GM21717 (cell line): Measurements from ENCODE around the gene STPG4.

ENCODE experiments used
- ATAC-seq: cut with Tn5 transposase; IDR thresholded peaks from one replicate; pipeline ENCODE4 v1.9.1; 2021; ENCODE audit warnings: mild to moderate bottlenecking, moderate library complexity; ENCODE audit not compliant: unreplicated experiment

The STPG4 gene

DNA sequence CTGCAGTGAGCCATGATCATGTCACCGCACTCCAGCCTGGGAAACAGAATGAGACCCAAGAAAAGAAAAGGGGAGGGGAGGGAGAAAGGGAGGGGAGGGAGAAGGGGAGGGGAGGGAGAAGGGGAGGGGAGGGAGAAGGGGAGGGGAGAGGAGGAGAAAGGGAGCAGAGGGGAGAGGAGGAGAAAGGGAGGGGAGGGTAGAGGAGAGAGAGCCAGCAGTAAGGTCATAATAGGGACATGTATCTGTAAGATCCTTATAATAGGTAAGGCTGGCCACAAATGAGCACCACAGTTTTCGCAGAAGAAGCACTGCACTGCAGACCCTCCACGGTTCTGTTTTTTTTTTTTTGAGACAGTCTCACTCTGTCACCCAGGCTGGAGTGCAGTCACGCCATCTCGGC is 62.6 kb downstream of the STPG4 start:
- no peak for ATAC-seq

DNA sequence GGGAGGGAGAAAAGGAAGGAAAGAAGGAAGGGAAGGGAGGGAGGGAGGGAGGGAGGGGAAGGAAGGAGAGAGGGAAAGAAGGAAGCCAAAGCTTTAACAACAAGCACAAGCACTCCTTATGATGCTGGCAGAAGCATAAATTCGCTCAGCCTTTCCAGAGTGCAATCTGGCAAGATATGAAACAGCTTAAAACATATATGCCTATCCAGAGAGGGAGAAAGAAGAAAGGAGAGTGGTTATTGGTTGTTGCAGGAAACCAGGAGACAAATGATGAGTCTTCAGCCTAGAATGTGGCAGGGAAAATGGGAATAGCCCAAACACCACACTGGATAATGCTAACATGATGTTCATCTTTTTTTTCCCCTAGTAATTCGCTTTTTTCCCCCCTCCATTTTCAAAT is 64.0 kb downstream of the STPG4 start:
- no peak for ATAC-seq

DNA sequence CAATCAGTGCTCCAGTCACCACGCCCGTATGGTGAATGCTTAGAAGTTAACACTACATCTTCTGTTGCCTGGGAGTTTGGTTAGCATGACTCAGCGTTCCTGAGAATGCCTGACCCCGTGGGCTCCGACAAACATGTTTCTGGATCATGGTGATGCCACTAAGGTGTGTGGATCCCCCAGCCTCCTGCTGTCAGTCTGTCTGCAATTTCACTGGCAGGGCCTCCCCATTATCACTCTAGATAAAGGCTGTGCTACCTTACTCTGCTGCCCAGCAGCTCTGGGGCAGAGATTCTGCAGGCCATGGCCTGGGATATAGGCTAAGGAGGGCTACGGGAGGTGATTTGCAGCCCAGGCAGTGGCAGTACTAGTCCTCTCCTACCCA is 66.0 kb downstream of the STPG4 start:
- no peak for ATAC-seq

DNA sequence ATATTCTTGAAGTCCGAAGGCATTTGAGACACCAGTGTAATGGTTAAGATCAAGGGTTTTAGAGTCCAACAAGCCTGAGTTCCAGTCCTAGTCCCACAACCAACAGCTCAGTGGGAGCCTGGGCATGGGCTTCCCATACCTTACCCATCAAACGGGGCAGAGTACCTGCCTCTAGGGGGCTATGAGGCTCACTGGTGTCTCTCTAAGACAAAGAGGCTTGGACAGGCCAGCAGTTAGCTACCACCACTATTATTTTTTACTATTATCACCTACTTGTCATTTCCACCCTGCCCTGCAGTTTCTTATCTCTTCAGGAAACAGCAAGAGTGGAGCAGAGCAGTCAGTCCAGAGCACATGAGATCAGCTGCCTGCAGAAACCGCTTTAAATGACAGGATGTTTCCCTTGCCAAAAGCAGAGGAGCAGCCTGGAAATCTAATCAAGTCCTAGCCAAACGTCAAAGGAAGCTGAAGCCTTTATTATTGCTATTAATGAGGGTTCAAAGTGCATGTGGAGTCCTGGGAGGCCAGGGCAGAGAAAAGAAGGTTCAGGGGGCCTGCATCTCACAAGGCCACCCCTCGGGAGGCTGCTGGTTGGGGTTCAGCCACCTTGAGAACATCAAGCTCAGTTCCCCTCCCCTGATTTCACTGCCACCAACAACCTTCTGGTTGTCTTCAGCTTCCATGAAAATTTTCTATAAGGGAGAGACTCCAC is 66.6 kb downstream of the STPG4 start:
- ATAC-seq, result no peak

DNA sequence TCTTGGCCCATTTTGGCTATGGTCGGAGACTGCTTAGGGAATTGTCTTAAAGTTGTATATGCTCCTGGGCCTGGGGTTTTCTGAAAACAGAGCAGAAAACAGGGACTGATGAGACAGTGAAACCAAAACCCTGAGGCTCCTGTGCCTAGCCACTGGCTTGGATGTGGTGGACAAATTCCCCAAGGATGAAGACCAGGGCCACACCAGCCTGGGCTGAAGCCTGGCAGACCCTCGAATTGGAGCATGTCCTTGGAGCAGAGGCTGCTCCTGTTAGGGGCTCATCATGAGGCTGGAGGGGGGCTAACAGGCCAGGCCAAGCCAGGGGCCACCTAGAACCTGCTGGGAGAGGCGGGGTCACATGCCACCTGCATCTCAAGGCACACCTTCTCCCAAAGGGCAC is 68.1 kb downstream of the STPG4 start:
- no peak for ATAC-seq

DNA sequence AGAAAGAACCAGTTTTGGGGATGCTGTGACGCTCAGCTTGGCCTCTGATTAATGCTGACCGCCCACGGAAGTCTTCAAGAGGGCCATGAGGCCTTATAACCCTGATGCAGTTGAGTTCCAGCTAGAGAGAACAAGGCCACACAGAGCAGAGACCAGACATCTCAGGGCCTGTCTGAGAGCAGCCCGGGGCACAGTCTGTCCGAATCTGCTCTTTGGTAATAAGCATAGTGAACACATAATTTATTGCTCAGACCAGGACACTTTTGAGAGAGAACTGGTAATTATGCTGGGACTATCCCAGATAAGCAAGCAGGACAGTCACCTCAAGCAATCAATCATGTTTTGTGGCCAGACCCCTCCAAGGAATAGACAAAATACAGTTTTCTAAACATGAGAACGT is 68.5 kb downstream of the STPG4 start:
- ATAC-seq, result no peak

DNA sequence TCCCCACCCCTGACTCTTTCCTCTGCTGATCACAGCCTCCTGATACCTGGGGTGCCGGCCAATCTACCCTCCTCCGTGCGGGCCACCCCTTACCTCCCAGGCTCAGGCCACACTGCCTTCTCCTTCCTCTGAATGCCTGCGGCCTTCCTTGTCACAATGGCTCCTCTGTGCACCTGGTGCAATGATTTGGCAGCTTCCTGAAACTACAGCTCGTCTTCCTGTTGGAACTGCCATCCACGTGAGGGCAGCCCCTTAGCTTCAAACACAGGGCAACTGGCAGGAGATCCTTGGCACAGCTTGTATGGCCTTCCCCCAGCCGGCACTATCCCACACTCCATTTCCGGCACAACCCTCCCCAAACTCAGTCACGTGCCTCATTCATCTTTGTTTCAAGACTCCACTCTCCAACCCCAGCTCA is 69.0 kb downstream of the STPG4 start:
- ATAC-seq, result no peak

DNA sequence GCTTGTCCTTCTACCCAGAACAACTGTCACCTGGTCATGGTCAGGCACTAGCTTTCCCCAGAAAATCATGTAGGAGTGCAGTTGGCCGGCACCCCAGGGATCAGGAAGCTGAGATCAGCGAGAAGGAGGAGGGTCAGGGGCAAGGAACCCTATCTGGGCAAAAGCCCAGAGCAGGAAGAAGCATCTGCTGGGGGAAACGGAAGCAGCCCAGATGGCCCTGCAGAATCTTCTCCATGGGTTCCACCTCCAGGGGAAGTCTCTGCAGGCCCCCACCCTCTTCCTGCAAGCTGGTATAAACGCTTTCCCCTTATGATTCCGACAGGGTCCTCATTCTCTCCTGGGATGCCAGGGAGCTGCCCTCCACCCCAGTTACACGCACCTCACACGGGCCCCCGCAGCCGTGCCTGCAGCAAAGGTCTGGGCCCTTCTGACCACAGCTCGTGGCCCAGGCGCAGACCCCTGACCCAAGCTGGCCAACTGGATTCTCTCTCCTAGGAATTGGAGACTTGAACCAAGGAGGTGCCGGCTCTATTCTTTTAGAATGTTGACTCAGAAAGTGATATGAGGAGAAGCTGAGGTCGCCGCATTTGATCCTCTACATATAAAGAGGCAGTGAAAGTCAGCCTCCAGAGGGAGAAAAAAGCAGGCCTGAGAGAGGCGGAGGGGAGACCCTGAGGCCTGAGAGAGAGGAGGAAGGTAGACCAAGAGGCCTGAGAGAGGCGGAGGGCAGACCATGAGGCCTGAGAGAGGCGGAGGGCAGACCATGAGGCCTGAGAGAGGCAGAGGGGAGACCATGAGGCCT is 71.0 kb downstream of the STPG4 start:
- ATAC-seq, result no peak

DNA sequence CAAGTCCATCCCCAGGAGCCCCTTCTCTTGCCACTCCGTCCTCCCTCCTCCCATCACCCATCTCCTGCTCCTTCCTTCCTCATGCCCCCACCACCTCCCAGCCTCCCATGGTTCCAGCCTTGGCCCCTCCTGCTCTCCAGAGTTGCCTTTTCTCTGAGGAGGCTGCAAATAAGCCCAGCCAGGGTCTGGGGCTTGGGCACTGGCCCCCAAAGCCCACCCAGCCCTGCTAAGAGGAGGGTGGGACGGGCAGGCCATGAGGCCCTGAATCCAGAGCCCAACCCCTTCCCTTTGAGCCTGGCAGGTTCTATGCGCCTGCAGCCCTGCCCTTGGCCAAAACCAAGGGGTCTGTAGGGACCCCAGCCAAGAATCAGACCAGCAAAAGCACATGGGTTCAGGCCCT is 71.6 kb downstream of the STPG4 start:
- ATAC-seq, result no peak

DNA sequence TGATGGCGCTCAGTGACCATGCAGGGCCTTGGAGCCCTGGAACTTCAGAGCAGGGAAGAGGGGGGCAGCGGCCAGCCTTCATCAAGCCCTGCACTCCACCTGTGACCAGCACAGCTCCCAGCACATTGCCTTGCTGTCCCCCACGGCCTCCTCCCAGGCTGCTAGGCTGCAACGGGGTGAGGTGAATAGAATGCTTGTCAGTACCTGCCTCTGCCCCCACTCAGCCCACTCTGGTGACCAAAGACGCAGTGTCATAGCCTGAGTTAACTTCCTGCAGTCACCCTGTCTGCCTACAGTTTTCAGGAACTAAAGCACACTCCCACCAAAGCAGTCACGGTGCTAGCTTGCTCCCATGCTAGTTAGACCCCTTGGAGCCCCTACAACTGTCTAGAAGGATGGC is 72.1 kb downstream of the STPG4 start:
- no peak for ATAC-seq

DNA sequence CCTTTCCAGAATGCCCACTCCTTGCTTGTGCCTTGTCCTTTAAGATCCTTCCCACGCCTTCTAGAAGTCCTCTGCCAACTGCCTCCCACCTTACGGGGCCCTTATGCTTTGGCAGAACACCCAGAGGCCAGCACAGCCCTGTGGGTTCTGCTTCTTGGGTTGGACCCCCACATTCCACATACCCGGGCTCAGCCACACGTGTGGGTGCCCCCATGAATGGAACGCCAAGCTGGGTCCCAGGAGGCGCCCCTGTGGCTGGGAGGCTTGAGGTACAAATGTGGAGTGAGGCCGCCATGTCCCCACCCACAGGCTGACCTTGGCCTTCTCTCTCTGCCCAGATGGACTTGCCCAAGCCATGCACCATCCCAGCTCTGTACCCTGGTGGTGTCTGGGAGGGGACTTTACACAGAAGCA is 74.2 kb downstream of the STPG4 start:
- no peak for ATAC-seq

DNA sequence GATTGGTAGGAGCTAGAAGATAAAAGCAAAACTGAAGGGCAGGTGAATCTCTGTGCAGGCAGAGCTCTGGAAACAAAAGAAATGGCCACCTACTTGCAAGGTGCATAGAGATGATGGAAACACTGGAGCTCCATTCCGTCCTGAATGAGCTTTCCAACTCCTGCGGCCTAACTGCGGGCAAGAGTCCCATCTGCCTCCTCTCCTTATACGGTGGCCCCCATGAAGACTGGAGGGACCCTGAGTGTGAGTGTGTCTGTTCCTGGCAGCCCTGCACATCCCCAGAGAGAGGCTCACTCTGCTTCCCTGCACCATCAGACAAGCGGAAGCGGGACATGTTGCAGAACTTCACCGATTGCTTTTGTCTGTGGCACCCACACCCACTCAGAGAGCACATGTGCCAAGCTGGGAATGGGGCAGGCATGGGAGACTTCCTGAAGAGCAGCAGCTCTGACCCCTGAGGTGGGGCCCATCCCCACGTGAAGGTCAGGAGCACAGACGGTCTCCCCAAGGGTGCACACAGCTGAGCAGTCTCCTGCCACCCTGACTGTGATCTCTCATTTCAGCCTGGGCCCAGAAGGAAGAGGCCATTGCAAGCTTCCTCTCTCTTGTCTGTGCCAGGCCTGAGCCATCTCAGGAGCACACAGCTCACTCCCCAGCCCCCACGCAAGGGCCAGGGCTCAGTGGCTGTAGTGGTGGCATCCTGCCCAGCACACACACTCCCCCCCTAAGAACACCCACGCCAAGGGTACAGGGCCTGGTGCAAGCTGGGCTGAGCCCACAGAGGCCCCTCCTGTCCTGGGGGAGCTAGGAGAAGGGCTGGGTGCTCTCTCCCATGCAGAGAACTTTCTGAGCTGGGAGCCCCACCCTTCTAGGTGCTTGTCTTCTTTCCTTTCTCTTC is 75.3 kb downstream of the STPG4 start:
- no peak for ATAC-seq

DNA sequence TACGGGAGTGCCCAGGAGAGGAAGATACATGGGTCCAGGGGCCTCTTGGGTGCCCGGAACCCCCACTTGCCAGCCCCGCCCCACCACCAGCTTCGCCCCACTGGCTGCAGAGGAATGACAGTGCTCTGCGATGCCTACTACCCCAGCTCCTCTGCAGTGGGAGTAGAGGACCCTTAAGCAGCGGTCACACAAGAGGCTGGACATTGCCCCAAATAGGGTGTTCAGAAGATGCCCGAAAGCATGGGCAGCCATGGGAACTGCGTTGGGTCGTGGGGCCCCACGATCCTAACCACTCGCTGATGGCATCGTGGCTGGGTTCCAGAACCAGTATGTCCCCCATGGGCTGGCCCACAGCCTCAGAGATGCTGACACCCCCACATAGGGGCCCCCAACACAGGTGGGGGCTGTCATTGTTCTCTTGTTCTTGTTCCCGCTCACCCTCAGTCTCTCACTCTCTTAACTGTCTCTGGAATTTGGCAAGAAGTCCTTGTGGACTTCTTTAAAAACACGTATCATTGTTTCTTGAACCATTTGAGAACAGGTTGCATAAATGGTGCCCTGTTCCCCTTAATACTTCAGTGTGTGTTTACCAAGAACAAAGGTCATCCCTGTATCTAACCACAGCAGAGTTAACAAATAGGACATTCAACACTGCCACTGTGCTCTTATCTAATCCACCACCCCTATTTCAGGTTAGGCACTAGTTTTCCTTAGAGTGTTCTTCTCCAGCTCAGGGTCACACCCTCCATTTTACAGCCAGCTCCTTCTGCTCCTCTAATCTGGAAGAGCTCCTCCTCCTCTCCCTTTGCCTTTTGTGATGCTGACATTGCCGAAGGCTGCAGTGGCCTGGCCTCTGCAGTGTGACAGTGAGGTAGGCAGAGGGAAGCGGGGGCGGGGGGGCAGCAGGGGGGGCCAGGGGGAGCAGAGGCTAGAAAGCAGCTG is 76.3 kb downstream of the STPG4 start:
- no peak for ATAC-seq

DNA sequence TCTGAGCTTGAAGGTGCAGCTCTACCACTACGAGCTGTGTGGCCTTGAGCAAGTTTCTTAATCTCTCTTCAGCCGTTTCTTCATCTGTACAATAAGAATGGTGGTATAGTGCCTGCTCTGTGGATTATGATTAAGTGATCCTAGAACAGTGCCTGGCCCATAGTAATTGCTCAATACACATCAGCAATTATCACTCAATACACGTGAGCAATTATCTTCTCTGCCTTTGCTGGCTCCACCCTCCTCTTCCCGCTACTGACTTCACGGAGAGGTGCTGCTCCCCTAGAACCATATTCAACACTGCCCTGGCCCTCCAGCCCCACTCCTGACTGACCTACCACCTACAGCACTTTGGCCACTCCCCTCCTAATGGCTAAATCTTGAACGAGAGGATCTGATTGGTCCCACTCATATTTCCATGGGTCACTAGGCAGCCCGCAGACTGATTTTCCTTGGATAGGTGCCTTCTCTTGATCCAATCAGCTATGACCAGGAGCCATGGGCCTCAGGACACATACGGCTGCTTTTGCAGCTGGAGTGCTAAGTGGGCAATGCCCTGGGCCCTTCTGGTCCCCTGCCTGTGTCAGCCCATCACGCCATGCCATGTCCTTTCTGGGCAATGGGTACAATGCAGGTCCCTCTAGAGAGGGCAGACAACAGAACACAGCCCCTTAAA is 77.5 kb downstream of the STPG4 start:
- ATAC-seq, result no peak

DNA sequence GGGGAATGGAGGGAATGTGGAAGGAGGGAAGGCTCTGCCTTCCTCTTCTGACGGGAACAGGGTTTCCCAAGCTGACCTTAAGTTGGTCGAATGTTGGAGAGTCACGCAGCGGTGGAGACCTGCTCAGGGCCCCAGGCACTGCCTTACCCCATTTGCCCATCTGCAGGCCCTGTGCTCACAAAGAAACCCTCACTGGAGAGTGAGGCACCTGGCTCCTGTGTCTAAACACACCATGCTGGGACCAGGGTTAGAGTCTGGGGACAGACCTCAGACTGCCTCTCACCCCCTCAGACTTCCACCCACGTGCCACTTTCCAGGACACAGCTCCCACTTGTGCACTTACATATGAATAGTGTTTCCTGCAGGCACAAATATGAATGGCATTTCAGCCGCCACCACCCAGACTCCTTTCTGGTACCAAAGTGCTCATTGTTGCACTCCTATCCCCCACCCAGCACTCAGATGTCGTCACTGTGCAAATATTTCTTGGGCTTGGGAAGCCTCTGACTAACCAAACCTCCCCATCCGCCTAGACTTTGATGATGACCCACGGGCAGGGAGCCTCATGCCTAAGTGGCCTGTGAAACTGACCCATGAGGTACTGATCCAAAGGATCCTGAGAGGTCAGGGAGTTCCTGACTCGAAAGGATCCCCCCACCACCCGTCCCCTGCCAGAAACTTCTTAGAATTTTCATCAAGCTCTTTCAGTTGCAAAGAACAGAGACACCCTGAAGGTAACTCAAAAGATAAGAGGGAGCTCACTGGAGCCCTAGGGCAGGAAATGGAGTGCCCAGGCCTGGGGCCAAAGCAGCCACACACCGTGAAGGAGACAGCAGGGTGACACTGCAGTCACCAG is 78.3 kb downstream of the STPG4 start:
- no peak for ATAC-seq

DNA sequence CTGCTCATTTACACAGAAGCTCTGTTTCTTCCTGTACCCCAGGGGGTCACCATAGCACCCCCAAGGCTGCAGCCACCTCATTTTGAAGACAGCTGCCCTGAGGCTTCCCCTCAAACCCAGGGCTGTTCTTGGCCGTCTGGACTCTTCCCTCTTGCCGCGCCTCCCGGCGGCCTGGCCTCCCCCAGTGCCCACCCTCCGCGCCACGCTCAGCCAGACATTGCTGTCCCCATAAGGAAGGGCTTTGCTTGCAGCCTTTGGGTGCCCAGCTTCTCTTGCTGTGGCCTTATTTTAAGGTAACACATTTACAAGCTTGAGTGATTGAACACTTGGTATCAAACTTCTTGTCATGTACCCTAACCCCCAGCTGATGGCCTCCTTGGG is 79.0 kb downstream of the STPG4 start:
- no peak for ATAC-seq

DNA sequence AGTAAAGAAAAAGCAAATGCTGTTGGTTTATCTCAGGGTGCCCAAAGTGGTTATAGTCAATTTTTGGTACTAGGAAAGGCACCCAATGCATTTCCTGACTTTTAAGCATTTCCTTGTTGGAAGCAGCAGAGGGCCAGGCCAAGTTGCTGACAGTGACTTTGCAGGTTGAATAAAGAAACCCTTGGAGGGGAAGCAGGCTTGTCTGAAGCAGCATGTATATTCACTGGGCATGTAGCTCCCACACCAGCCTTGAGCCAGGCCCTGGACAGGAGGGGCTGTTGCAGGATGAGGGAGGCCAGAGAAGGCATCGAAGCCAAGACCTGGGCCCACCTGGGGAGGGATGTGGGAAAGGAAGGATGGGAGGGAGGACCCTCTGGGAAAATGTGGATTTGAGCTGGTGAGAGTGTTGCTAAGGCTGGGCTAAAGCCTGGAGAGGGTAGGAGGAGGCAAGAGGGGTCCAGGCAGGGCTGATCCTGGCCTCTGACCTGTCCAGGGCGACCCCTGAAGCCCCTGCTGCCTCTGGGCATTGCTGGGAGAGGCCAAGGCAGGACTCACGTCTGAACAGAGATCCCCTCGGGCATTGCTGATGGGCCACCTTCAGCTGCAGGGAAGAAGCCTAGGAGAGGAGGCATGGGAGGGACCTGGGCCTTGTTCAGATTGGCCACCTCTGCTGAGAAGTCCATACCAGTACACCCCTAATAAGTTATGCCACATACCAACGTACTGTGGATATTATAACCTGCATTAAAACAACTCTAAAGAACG is 79.6 kb downstream of the STPG4 start:
- ATAC-seq, result no peak

DNA sequence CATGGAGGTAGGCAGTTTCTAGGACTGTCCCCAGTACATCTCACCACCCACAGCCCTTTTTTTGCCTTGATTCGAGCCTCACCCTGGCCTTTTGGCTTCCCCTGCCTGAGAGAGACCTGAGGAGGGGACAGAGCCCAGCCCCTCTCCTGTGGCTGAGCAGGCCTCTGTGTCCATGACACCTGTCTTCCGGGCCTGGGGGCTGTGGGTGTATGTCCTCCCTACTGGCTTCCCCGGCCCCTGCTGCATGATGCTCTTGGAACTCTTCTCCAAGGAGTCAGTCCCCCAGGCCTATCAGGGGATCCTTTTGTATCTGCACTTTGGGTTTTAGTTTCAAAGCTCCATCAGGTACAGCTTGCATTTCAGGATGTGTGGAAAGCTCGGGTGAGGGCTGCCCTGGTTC is 80.4 kb downstream of the STPG4 start:
- ATAC-seq, result no peak
